ENCODE results near the gene SLC8A2. TPM values are rescaled to one million over a fixed set of nuclear protein-coding genes. Genes with fewer than 3 reads are reported as not detected.

The SLC8A2 gene
- polyA plus RNA-seq, 1 donor (not counting 4 experiments of a cell fraction or from before 2014, with no cell fraction given) = 0.17 TPM

- no peak for TF ChIP-seq EZH2 (IDR thresholded peaks at IDR 0.05; ENCODE audit: low read length)
- no peak for TF ChIP-seq CTCF (optimal IDR thresholded peaks at IDR 0.05 in 1 of 3, IDR thresholded peaks at IDR 0.05 in 1 of 3, conservative IDR thresholded peaks at IDR 0.05 in 1 of 3; ENCODE audit: extremely low read depth in 1 of 3, insufficient read depth in 2 of 3, low read length in 3 of 3)
- no peaks in the 10 kb centered on the region for H3K79me2 ChIP-seq (ENCODE audit: control insufficient read depth, insufficient read depth, low read length)
- FAIRE-seq (no peak), DNase-seq (ENCODE audit: low read depth, low spot score) (no peak)
- no peak overlapping the region for H3K9ac ChIP-seq (ENCODE audit: control insufficient read depth, extremely low read depth, insufficient read depth, low read length)
- no peak overlapping the region for H2AFZ ChIP-seq (ENCODE audit: control insufficient read depth, low read length)
- dilution Hi-C loops (cut with MboI; ENCODE audit: extremely low pct_ligation_motif_present, low sequenced_read_pairs) = no loop called here
- no peaks in the 10 kb centered on the region for H3K9me3 ChIP-seq (ENCODE audit: control insufficient read depth, low read depth, low read length)
- H3K36me3 ChIP-seq (ENCODE audit: control insufficient read depth in 2 of 2, extremely low read depth in 1 of 2, insufficient read depth in 2 of 2, low read length in 2 of 2) = no peaks in the 10 kb centered on the region
- no peaks in the 10 kb centered on the region for H4K20me1 ChIP-seq (ENCODE audit: control insufficient read depth, extremely low read depth, insufficient read depth, low read length)
- no peaks in the 10 kb centered on the region for H3K9me1 ChIP-seq (ENCODE audit: control insufficient read depth, extremely low read depth, insufficient read depth, low read length)
- no peaks in the 10 kb centered on the region for H3K4me1 ChIP-seq (ENCODE audit: control insufficient read depth, extremely low read depth, insufficient read depth, low read length)
- no peak overlapping the region for H3K4me3 ChIP-seq (ENCODE audit: control insufficient read depth in 2 of 3, extremely low read depth in 1 of 3, insufficient read depth in 2 of 3, low read depth in 1 of 3, low read length in 3 of 3)
- no peak overlapping the region for H3K4me2 ChIP-seq (ENCODE audit: control insufficient read depth, extremely low read depth, insufficient read depth, low read depth, low read length)
- no peak overlapping the region for H3K27ac ChIP-seq (ENCODE audit: control insufficient read depth, insufficient read depth, low read length)
- peaks cover 31% of the 10 kb centered on the region for H3K27me3 ChIP-seq (ENCODE audit: control insufficient read depth, extremely low read depth, insufficient read depth, low read length)
These were observed 5.7 kb downstream of the SLC8A2 start for GRCh38 chr19:47465957-47466356.

- Histone ChIP-seq H3K79me2 (ENCODE audit: control insufficient read depth, insufficient read depth, low read length) (no peaks in the 10 kb centered on the region), H3K4me3 (ENCODE audit: control insufficient read depth in 2 of 3, extremely low read depth in 1 of 3, insufficient read depth in 2 of 3, low read depth in 1 of 3, low read length in 3 of 3) (no peak overlapping the region), H3K27ac (ENCODE audit: control insufficient read depth, insufficient read depth, low read length) (no peak overlapping the region), H3K36me3 (ENCODE audit: control insufficient read depth in 2 of 2, extremely low read depth in 1 of 2, insufficient read depth in 2 of 2, low read length in 2 of 2) (no peaks in the 10 kb centered on the region), H3K9ac (ENCODE audit: control insufficient read depth, extremely low read depth, insufficient read depth, low read length) (no peak overlapping the region), H3K9me3 (ENCODE audit: control insufficient read depth, low read depth, low read length) (no peaks in the 10 kb centered on the region), H3K4me1 (ENCODE audit: control insufficient read depth, extremely low read depth, insufficient read depth, low read length) (no peaks in the 10 kb centered on the region), H3K27me3 (ENCODE audit: control insufficient read depth, extremely low read depth, insufficient read depth, low read length) (peaks cover 22% of the 10 kb centered on the region), H4K20me1 (ENCODE audit: control insufficient read depth, extremely low read depth, insufficient read depth, low read length) (no peaks in the 10 kb centered on the region), H3K9me1 (ENCODE audit: control insufficient read depth, extremely low read depth, insufficient read depth, low read length) (no peaks in the 10 kb centered on the region), H3K4me2 (ENCODE audit: control insufficient read depth, extremely low read depth, insufficient read depth, low read depth, low read length) (no peak overlapping the region), H2AFZ (ENCODE audit: control insufficient read depth, low read length) (no peak overlapping the region)
- dilution Hi-C loops (cut with MboI; ENCODE audit: extremely low pct_ligation_motif_present, low sequenced_read_pairs) = no loop called here
- FAIRE-seq = no peak
- DNase-seq (ENCODE audit: low read depth, low spot score) = no peak
- no peak for TF ChIP-seq CTCF (optimal IDR thresholded peaks at IDR 0.05 in 1 of 3, IDR thresholded peaks at IDR 0.05 in 1 of 3, conservative IDR thresholded peaks at IDR 0.05 in 1 of 3; ENCODE audit: extremely low read depth in 1 of 3, insufficient read depth in 2 of 3, low read length in 3 of 3)
- no peak for TF ChIP-seq EZH2 (IDR thresholded peaks at IDR 0.05; ENCODE audit: low read length)
These were observed 6.8 kb downstream of the SLC8A2 start for GRCh38 chr19:47464675-47465419.
